Measurements from ENCODE around the gene CDS2.

CDS2 gene

GRCh38 chr20:5128886-5129285 is 2.1 kb downstream of the CDS2 start:
- TF ChIP-seq, protein P1, sequence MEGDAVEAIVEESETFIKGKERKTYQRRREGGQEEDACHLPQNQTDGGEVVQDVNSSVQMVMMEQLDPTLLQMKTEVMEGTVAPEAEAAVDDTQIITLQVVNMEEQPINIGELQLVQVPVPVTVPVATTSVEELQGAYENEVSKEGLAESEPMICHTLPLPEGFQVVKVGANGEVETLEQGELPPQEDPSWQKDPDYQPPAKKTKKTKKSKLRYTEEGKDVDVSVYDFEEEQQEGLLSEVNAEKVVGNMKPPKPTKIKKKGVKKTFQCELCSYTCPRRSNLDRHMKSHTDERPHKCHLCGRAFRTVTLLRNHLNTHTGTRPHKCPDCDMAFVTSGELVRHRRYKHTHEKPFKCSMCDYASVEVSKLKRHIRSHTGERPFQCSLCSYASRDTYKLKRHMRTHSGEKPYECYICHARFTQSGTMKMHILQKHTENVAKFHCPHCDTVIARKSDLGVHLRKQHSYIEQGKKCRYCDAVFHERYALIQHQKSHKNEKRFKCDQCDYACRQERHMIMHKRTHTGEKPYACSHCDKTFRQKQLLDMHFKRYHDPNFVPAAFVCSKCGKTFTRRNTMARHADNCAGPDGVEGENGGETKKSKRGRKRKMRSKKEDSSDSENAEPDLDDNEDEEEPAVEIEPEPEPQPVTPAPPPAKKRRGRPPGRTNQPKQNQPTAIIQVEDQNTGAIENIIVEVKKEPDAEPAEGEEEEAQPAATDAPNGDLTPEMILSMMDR (IDR thresholded peaks at IDR 0.05; ENCODE audit: low read depth, low read length), result no peak
- TF ChIP-seq MAX (IDR thresholded peaks at IDR 0.05; ENCODE audit: low read depth, low read length) (no peak), MYC (IDR thresholded peaks at IDR 0.05; ENCODE audit: low read depth, low read length) (no peak), POLR2A (IDR thresholded peaks at IDR 0.05; ENCODE audit: extremely low read depth, insufficient read length) (no peak)
- no peak for DNase-seq (ENCODE audit: low read depth)
- no peak overlapping the region for H3K4me3 ChIP-seq (ENCODE audit: low read depth, low read length)

DNA sequence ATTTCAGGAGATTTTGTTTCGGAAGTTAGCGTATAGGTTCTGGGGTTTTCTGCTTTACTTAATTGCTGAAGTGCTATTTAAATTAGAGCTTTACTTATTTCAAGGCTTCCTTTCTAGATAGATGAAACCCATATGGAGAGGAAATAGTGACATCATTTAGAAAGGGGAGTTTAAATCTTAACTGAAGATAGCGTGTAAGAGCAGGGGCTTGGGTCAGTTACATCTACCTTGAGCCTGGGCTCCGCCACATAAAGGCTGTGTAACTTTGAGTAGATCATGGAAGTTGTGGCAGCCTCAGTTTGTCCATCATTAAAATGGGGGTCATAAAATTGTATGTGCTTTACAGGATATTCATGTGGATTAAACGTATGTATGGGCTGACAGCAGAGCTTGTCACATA is 4.7 kb downstream of the CDS2 start:
- DNase-seq (ENCODE audit: low read depth), result no peak
- no peak overlapping the region for H3K4me3 ChIP-seq (ENCODE audit: low read depth, low read length)
- no peak for TF ChIP-seq MAX (IDR thresholded peaks at IDR 0.05; ENCODE audit: low read depth, low read length)
- TF ChIP-seq MYC (IDR thresholded peaks at IDR 0.05; ENCODE audit: low read depth, low read length), result no peak
- TF ChIP-seq, protein P1 (IDR thresholded peaks at IDR 0.05; ENCODE audit: low read depth, low read length), result no peak
- TF ChIP-seq POLR2A (IDR thresholded peaks at IDR 0.05; ENCODE audit: extremely low read depth, insufficient read length), result no peak

DNA sequence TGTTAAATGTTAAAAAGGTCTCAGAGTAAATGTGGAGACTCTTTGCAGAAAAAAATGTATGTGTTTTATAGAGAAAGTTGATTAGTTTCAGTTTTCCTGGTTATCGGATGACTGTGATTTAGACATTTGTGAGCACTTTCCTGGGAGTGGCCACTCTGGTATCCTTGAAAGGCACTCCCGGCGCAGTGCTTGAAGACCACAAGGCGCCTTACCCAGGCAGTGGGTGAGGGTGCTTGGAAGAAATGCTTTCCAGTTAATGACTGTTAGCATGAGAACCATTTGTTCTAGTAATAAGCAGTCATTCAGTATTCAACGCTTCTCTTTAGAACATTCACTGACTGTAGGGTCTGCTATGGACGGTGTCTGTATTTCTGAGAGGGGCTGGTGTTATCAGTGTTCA is 7.2 kb downstream of the CDS2 start:
- H3K4me3 ChIP-seq (ENCODE audit: low read depth, low read length), result no peak overlapping the region
- DNase-seq (ENCODE audit: low read depth), result no peak
- no peak for TF ChIP-seq MYC (IDR thresholded peaks at IDR 0.05; ENCODE audit: low read depth, low read length)
- TF ChIP-seq, protein P1 (IDR thresholded peaks at IDR 0.05; ENCODE audit: low read depth, low read length), result no peak
- TF ChIP-seq MAX (IDR thresholded peaks at IDR 0.05; ENCODE audit: low read depth, low read length), result no peak
- TF ChIP-seq POLR2A (IDR thresholded peaks at IDR 0.05; ENCODE audit: extremely low read depth, insufficient read length), result no peak

GRCh38 chr20:5135363-5136012 is 8.7 kb downstream of the CDS2 start:
- no peak for DNase-seq (ENCODE audit: low read depth)
- H3K4me3 ChIP-seq (ENCODE audit: low read depth, low read length), result no peak overlapping the region
- TF ChIP-seq, protein P1 (IDR thresholded peaks at IDR 0.05; ENCODE audit: low read depth, low read length), result no peak
- TF ChIP-seq POLR2A (IDR thresholded peaks at IDR 0.05; ENCODE audit: extremely low read depth, insufficient read length), result no peak
- no peak for TF ChIP-seq MYC (IDR thresholded peaks at IDR 0.05; ENCODE audit: low read depth, low read length)
- TF ChIP-seq MAX (IDR thresholded peaks at IDR 0.05; ENCODE audit: low read depth, low read length), result no peak

GRCh38 chr20:5136096-5136495 is 9.3 kb downstream of the CDS2 start:
- DNase-seq (ENCODE audit: low read depth), result no peak
- TF ChIP-seq POLR2A (IDR thresholded peaks at IDR 0.05; ENCODE audit: extremely low read depth, insufficient read length) (no peak), MAX (IDR thresholded peaks at IDR 0.05; ENCODE audit: low read depth, low read length) (no peak), MYC (IDR thresholded peaks at IDR 0.05; ENCODE audit: low read depth, low read length) (no peak)
- TF ChIP-seq, protein P1 (IDR thresholded peaks at IDR 0.05; ENCODE audit: low read depth, low read length), result no peak
- H3K4me3 ChIP-seq (ENCODE audit: low read depth, low read length), result no peak overlapping the region

Measured in NB4 (cell line).